Body of pancreas (tissue), 4 donors: ENCODE measurements around the gene AKT3.

Source experiments
- CTCF ChIP-seq, 7 experiments: fragments of 450-650 bp in 4 of 7; fragments of 200-600 bp in 3 of 7; sonication (generic) in 3 of 7; IDR thresholded peaks; one replicate each; pipeline ENCODE4 v1.5.1; 2016 to 2019; ENCODE audit warnings: antibody characterized with exemption in 7 of 7
- POLR2A ChIP-seq, 3 donors: fragments of 450-650 bp; IDR thresholded peaks; one replicate each; pipeline ENCODE4 v1.6.1; 2016; ENCODE audit warnings: antibody characterized with exemption in 3 of 3, mild to moderate bottlenecking in 2 of 3

GRCh38 chr1:243493156-243494129 is 356.6 kb downstream of the AKT3 start:
- no peak for TF ChIP-seq CTCF (IDR thresholded peaks at IDR 0.05)
- no peak for TF ChIP-seq POLR2A (IDR thresholded peaks at IDR 0.05)
